HepG2 (cell line): Measurements from ENCODE around the gene STRN4. TPM values are rescaled to one million over a fixed set of nuclear protein-coding genes. Genes with fewer than 3 reads are reported as not detected.

ENCODE experiments used
- AGO2 ChIP-seq: fragments of 200-400 bp; formaldehyde crosslinking; optimal IDR thresholded peaks from 2 replicates; pipeline ENCODE3; 2017; ENCODE audit warnings: mild to moderate bottlenecking, low read depth, low read length, moderate library complexity
- HDAC1 ChIP-seq: sonication (generic); formaldehyde crosslinking; IDR thresholded peaks from 2 replicates; pipeline ENCODE4 v1.5.1; 2020; ENCODE audit warnings: mild to moderate bottlenecking, missing genetic modification reagents
- RBM22 ChIP-seq: fragments of 200-400 bp; formaldehyde crosslinking; optimal IDR thresholded peaks from 2 replicates; pipeline ENCODE3; 2017; ENCODE audit warnings: mild to moderate bottlenecking, low read length, moderate library complexity
- RFX3 ChIP-seq: IDR thresholded peaks from 2 replicates; pipeline ENCODE4 v1.6.1; 2016; ENCODE audit warnings: missing biosample characterization, missing genetic modification reagents
- ZBTB8A ChIP-seq: sonication (generic); formaldehyde crosslinking; IDR thresholded peaks from 2 replicates; pipeline ENCODE4 v1.4.0; 2020; ENCODE audit warnings: mild to moderate bottlenecking, low read depth, missing genetic modification reagents, borderline replicate concordance
- ZNF879 ChIP-seq: sonication (generic); formaldehyde crosslinking; IDR thresholded peaks from 2 replicates; pipeline ENCODE4 v1.8.1; 2023; ENCODE audit warnings: missing genetic modification reagents
- polyA plus RNA-seq, 8 experiments: library from polyadenylated mRNA; depleted of rRNA in 3 of 8; stranded (reverse) in 7 of 8; unstranded in 1 of 8; fragments of >200 nt; fragmentation: Illumina TruSeq in 4 of 8; extraction: Trizol in 4 of 8; gene quantifications; 2 replicates each; pipeline versions ENCODE4 v1.2.1 to v1.2.3, GENCODE V29; 2011 to 2016; ENCODE audit warnings: low read depth in 4 of 8, missing spikeins in 1 of 8, mixed read lengths in 1 of 8; ENCODE audit not compliant: insufficient read depth in 1 of 8
- total RNA-seq, 5 experiments: library from RNA; depleted of rRNA; stranded (reverse); fragments of >200 nt; fragmentation: Illumina TruSeq; extraction: Trizol; gene quantifications; 2 replicates each; pipeline ENCODE4 v1.2.3, GENCODE V29; 2016; ENCODE audit warnings: low read depth in 1 of 5
- TF ChIP-seq, protein P1 (sequence below): sonication (generic); formaldehyde crosslinking; IDR thresholded peaks from 2 replicates; pipeline ENCODE4 v1.4.0; 2020; ENCODE audit warnings: missing genetic modification reagents
- TF ChIP-seq, protein P2 (sequence below): sonication (generic); formaldehyde crosslinking; IDR thresholded peaks from 2 replicates; pipeline ENCODE4 v1.4.0; 2020; ENCODE audit warnings: missing genetic modification reagents

Gene STRN4
- total and polyA plus RNA-seq, 2 of the 13 experiments (the other 11 are each of a cell fraction or from before 2014, with no cell fraction given), result 43.1 to 57.3 TPM

DNA sequence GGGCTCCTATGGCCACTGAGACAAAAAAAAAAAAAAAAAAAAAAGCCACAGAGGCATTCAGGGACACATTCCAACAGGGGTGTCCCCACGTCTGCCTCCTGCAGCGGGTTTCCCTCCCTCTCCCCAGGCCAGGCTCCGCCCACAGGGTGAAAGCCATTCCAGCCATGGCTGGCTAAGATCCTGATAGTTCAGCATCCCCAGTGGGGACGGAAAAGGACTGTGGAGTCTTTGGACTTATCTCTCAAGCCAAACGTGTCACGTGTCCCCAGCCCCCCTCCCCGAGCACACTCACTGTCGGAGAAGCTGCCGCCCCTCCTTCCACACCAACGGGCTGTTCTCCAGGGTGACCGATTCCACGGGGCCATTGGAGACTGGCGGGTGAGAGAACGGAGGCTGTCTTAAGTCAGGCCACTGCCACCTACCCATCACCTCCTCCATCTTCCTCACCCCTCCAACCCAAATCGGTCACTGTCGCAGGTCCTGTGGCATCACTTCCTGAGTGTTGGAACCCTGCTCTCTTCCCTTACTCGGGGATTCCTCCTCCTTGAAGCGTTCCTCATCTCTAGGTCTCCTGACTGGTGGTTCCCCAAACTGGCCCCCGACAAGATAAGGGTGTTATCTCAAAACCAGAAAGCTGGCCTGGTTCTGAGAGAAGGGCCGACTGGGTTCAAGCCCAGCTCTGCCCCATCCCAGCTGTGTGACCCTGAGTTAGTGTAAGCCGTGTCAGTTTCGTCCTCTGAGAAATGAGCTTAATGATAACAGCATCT lies 9.5 kb downstream of the STRN4 start (continued):
- TF ChIP-seq, protein P1, sequence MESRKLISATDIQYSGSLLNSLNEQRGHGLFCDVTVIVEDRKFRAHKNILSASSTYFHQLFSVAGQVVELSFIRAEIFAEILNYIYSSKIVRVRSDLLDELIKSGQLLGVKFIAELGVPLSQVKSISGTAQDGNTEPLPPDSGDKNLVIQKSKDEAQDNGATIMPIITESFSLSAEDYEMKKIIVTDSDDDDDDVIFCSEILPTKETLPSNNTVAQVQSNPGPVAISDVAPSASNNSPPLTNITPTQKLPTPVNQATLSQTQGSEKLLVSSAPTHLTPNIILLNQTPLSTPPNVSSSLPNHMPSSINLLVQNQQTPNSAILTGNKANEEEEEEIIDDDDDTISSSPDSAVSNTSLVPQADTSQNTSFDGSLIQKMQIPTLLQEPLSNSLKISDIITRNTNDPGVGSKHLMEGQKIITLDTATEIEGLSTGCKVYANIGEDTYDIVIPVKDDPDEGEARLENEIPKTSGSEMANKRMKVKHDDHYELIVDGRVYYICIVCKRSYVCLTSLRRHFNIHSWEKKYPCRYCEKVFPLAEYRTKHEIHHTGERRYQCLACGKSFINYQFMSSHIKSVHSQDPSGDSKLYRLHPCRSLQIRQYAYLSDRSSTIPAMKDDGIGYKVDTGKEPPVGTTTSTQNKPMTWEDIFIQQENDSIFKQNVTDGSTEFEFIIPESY (CRISPR knock-in tag), result 0 out of 2 replicates have a peak, but pooled peaks have one; percentile 19
- TF ChIP-seq ZBTB8A (CRISPR knock-in tag) (no peak), HDAC1 (no peak), RFX3 (no peak), AGO2 (peak; percentile 22), RBM22 (no peak), ZNF879 (no peak)
- TF ChIP-seq, protein P2, sequence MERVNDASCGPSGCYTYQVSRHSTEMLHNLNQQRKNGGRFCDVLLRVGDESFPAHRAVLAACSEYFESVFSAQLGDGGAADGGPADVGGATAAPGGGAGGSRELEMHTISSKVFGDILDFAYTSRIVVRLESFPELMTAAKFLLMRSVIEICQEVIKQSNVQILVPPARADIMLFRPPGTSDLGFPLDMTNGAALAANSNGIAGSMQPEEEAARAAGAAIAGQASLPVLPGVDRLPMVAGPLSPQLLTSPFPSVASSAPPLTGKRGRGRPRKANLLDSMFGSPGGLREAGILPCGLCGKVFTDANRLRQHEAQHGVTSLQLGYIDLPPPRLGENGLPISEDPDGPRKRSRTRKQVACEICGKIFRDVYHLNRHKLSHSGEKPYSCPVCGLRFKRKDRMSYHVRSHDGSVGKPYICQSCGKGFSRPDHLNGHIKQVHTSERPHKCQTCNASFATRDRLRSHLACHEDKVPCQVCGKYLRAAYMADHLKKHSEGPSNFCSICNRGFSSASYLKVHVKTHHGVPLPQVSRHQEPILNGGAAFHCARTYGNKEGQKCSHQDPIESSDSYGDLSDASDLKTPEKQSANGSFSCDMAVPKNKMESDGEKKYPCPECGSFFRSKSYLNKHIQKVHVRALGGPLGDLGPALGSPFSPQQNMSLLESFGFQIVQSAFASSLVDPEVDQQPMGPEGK (CRISPR knock-in tag), result 0 out of 2 replicates have a peak, but pooled peaks have one; percentile 14
